GM21737 (cell line): Measurements from ENCODE around the gene GJD3.
A peak's percentile ranks its signal among the peaks of the same experiment; 100 is the strongest.

Experiments used
- ATAC-seq: cut with Tn5 transposase; IDR thresholded peaks from one replicate; pipeline ENCODE4 v1.9.1; 2021; ENCODE audit warnings: mild to moderate bottlenecking, moderate library complexity; ENCODE audit not compliant: unreplicated experiment

GJD3 gene

DNA sequence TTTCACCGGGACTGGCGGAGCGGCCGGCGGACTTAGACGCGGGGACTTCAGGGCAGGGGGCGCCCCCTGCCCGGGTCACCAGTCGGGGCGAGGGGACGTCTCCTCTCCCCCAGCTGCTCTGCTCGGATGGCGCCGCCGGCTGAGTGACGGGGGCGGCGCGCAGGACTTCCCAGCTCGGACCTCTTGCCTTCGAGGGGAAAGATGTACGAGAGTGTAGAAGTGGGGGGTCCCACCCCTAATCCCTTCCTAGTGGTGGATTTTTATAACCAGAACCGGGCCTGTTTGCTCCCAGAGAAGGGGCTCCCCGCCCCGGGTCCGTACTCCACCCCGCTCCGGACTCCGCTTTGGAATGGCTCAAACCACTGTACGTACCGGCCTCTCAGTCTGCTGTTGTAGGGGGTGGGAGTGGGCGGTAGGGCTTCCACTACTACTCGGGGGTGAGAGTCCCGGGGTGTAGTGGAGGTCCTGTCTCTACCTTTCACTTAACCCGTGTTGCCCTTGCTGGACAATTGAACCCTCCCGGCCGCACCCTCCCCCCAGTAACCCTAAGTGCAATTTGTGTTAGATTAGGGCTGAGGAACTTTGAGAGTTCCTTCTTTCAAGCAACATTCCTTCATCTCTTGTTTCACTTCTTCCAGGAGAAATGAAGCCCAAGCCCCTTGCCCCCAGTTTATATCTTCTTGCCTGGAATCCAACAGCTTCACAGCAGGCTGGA lies 21.9 kb downstream of the GJD3 start:
- no peak for ATAC-seq

DNA sequence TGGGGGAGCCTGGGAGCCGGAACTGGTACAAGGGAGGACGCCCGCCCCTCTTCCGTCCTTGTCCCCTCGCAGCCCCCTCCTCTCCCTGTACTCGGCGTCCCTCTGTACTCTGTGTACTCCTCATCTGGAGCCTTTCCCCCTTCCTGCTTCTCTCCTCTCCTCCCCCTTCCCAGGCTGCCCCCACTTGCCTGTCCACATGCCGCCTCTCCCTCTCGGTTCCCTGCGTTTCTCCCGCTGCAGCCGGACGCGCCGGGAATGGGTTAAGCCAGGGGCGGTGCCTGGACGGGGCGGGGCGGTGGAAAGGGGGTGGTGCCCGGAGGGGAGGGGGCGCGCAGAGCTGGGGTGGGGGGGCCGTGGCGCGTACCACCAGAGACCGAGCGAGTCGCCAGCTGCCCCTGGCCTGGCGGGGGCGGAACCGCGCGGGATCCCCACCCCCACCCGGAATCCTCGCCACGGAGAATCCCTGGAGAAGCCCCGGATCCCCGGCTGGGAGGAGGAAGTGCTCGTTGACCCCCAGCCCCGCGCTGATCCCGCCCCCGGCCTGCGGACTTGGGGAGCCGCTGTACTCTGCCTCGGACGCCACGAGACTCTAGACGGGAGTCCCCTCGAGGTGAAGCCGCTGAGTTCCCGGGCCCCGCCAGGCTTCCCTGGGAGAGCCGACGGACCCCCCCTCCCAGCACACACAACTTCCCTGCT lies 22.6 kb downstream of the GJD3 start:
- ATAC-seq, result no peak

GRCh38 chr17:40340880-40341807 lies 23.4 kb downstream of the GJD3 start:
- peak; percentile 50 for ATAC-seq

- ATAC-seq, result no peak
Measured at GRCh38 chr17:40340327-40340726, 24.2 kb downstream of the GJD3 start.

GRCh38 chr17:40338941-40339649 lies 25.4 kb downstream of the GJD3 start:
- no peak for ATAC-seq

DNA sequence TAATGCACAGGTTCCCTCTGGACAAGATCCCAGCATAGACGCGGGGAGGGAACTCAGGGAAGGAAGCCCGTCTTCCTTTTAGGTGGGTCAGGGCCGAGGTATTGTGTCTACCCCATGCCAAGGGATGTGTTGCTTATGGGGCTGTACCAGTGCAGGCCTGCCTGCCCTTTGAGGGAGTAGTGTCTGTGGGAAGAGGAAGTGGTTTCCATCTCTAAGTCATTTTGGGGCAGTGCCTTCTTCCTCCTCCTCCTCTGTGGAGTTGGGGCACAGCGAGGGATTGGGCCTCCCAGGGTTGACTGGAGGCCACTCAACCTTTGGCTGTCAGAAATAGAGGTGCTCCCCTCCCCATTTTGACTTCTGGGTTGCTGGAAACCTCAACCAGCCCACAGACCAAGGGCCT lies 26.5 kb downstream of the GJD3 start:
- no peak for ATAC-seq

- ATAC-seq, result no peak
Measured at GRCh38 chr17:40337351-40337750, 27.2 kb downstream of the GJD3 start.

- no peak for ATAC-seq
Measured at GRCh38 chr17:40335620-40336019, 28.9 kb downstream of the GJD3 start.

- ATAC-seq, result no peak
Measured at GRCh38 chr17:40333781-40334448, 30.6 kb downstream of the GJD3 start.

- no peak for ATAC-seq
Measured at GRCh38 chr17:40331743-40332641, 32.5 kb downstream of the GJD3 start.

GRCh38 chr17:40330850-40331470 lies 33.6 kb downstream of the GJD3 start:
- ATAC-seq, result no peak

GRCh38 chr17:40329839-40330794 lies 34.4 kb downstream of the GJD3 start:
- no peak for ATAC-seq

DNA sequence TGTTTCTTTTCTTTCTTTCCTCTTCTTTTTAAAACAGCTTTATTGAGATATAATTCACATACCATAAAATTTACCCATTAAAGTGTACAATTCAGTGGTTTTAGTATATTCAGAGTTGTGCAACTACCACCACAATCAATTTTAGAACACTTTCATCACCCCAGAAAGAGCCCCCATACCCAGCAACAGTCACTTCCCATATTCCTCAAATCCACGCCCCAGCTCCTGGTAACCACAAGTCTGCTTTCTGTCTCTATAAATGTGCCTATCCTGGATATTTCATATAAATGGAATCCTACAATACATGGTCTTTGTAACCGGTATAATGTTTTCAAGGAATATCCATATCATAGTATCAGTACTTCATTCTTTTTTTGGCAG lies 36.2 kb downstream of the GJD3 start:
- ATAC-seq, result no peak

GRCh38 chr17:40327735-40328385 lies 36.7 kb downstream of the GJD3 start:
- ATAC-seq, result no peak

GRCh38 chr17:40327244-40327729 lies 37.2 kb downstream of the GJD3 start:
- no peak for ATAC-seq

DNA sequence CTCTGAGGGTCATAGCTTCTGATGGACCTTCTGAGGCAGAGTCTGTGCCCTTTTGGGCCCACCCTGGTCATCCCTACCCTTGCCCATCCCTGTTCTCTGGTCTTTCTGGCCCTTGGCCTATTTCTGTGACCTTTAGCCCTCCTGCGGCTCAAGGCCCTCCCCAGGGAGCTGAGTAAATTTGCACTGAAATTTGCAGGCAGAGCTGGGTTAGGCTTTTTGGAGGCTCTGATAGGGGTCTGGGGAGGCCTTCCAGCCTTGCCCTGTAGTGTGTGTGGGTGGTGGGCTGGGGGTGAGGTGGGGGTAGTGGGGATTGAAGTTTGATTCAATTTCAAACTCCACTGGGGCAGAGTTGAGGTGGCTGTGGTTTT lies 37.7 kb downstream of the GJD3 start:
- no peak for ATAC-seq
